GM12872 (cell line): ENCODE measurements around the gene ASB12.

ENCODE experiments used
- TF ChIP-seq, protein P1 (sequence below): IDR thresholded peaks from 3 replicates; pipeline ENCODE4 v1.5.1; 2011; ENCODE audit warnings: low read depth, mild to moderate bottlenecking, low read length, moderate library complexity; ENCODE audit not compliant: insufficient read depth

ASB12 gene

DNA sequence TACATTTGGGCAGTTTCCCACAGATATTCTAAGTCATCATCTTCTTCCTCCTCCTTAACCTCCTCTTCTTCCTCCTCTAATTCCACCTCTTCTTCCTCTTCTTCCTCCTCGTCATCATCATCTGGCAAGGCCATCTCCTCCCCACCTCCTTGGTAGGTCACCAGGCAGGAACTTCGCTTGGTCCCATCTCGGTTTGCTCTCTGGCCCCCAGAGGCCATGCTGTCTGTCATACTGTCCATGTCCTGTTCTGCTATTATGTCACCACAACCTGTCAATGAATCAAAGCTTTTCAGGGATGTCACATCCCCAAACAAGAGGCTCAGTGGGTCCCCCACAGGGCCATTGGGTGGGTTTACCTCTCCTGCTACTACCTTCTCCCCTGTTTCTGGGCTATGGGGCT is 38.4 kb downstream of the ASB12 start:
- TF ChIP-seq, protein P1, sequence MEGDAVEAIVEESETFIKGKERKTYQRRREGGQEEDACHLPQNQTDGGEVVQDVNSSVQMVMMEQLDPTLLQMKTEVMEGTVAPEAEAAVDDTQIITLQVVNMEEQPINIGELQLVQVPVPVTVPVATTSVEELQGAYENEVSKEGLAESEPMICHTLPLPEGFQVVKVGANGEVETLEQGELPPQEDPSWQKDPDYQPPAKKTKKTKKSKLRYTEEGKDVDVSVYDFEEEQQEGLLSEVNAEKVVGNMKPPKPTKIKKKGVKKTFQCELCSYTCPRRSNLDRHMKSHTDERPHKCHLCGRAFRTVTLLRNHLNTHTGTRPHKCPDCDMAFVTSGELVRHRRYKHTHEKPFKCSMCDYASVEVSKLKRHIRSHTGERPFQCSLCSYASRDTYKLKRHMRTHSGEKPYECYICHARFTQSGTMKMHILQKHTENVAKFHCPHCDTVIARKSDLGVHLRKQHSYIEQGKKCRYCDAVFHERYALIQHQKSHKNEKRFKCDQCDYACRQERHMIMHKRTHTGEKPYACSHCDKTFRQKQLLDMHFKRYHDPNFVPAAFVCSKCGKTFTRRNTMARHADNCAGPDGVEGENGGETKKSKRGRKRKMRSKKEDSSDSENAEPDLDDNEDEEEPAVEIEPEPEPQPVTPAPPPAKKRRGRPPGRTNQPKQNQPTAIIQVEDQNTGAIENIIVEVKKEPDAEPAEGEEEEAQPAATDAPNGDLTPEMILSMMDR: no peak

DNA sequence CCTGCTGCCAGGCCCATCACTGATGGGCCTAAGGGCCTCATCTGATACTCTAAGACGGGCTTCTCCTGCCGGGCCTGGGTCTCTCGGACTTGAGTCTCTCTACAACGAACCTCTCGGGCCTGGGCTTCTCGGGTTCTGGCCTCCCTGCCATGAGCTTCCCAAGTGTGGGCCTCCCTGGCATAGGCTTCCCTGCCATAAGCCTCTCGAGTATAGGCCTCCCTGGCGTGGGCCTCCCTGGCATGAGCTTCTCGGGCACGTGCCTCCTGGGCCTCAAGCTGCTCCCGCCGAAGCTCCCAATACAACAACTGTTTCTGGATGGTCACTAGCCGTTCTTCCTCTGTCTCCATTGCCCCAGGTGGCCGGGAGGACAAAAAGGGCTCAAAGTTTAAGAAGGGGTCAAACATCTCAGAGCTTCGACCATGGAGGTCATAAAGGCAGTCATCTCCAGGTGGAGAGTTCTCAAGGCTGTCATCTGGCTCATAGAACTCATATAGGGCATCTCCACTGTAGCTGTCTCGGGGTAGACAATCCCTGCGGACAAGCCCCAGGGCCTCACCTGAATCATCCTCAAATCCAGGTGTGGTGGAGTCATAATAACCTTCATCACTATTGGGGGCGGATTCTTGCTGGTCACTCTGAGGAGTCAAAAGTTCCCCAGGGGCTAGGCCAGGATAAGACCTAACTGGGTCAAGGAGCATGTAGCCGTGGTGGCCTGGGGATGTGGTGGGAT is 39.0 kb downstream of the ASB12 start:
- TF ChIP-seq, protein P1: no peak

DNA sequence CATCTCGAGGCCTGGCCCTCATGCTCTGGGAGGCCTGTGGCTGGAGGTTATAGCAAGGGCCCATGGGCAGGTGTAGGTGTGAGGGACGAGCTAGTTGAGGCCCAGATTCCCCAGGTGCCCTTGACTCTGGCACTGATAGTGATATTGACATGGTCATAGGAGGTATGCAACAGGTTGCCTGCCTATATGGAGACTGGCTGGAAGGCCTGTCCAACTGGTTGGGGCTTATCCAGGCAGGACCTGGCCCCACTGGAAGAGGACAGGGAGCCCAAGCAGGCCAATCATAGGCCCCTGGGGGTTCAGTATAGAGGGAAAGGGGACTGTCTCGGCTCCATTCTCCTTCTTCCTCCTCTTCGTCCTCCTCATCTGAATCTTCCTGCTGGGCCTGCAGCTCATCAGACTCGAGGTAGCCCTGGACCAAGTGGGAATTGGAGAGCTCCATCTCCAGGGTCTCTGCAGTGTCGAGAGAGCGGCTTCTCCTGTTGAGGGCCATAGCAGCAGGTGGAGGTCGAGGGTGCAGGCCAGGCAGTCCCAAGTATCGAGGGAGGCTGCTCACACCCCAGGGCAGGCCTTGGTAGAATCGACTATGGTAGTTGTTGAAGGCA is 40.2 kb downstream of the ASB12 start:
- TF ChIP-seq, protein P1: no peak

DNA sequence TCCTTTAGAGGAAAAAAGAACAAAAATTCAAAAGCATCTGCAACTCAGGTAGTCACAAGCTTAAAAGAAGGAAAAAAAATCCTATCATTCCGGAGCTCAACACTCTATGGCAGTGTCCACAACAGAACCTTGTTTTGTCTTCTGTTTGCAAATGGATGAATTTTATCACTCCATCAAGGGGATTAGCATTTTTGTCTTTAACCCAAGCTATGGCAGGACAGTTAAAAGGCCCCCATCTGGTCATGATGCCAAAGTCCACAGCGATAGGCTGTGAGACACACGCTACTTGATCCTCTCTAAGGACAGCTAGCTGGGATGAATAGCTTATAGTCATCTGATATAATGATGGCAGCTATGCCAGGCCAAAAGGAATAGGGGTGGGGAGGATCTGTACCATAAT is 41.5 kb downstream of the ASB12 start:
- TF ChIP-seq, protein P1: no peak

DNA sequence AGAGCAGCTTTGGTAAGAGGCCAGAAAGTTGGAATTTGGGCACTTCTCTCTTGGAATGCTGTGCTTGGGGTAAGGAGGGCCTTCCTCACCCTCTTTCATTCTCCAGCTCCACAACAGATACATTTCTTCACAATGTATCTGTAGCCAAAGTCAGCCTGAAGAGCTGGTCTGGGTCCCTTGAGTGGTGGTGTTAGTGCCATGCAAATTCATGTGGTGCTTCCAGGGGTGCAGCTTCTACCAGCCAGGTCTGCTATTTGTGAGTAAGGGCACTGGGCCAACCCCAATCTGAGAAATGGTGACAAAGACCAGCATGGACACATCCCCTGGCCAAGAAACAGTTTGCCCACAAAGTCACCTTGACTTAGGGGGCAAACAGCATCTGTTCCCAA is 42.7 kb downstream of the ASB12 start:
- TF ChIP-seq, protein P1: no peak

DNA sequence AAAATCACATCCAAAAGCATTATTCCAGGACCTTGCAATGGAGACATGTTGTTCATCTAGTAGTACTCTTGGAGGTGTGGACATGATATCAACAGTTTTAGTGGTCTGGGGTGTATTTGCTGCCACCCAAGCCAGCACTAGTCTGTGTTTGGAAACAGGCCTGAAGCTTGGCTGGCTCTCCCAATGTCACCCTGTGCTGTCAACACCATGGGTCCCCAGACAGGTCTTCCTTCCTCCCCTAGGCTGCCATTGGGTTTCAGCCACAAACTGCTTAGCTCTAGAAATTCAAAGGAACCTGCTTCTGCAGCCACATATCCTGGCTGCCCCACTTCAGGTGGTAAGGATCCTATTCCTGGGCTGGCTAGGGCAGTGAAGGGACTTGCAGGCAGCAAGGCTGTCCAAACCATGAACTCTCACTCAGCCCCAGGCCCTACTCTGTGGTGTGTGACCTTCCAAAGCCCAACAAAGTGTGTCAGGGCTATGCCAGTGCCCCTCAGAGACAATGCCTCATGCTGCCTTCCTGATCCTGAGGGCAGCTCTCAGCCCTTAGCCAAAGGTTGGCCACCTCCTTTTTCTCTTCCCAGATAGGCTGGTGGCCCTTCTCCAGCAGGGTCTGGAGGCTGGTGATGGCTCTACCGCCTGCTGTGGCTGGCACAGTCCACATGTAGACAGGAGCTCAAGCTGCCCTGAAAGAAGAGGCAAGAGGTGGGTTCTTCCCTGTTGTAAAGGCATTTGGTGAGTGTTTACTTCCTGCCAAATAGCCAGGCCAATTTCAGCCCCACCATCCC is 43.2 kb downstream of the ASB12 start:
- TF ChIP-seq, protein P1: no peak

DNA sequence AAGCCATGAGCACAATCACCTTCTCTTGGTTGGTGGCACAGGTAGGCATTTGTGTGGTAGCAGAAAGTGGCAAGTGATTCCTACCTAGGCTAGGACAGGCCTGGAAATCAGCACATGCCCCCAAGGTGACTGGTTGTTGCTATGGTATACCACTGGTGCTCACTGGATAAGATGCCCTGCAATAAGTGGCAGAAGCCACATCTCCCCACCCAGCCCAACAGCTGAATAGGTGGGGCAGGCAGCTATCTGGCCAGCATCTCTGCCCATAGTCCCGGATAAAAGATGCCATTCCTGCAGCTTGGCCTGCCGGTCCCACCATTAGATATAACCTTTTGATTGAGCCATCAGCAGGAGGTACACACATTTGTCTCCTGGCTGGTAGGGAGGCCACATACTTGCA is 46.0 kb downstream of the ASB12 start:
- TF ChIP-seq, protein P1: no peak
